Trophoblast cell (in vitro differentiated cells and primary cell): ENCODE results near the gene STARD6.

Experiments
- DNase-seq, 2 donors: peaks; one replicate each; pipeline ENCODE4 v3.0.0-alpha.2; 2016
- H2AFZ ChIP-seq: 2 replicates; pipeline ENCODE4 v1.6.1; 2013; ENCODE audit warnings: low read length, moderate library complexity, mild to moderate bottlenecking; ENCODE audit not compliant: insufficient read depth, poor library complexity
- H2AK5ac ChIP-seq: 2 replicates; pipeline ENCODE4 v1.6.1; 2013; ENCODE audit warnings: mild to moderate bottlenecking, low read length
- H2BK120ac ChIP-seq: 2 replicates; pipeline ENCODE4 v1.6.1; 2013; ENCODE audit warnings: low read length, mild to moderate bottlenecking, moderate library complexity; ENCODE audit not compliant: insufficient read depth, poor library complexity
- H2BK12ac ChIP-seq: 2 replicates; pipeline ENCODE4 v1.6.1; 2013; ENCODE audit warnings: mild to moderate bottlenecking, low read length, moderate library complexity
- H2BK5ac ChIP-seq: 2 replicates; pipeline ENCODE4 v1.6.1; 2013; ENCODE audit warnings: low read length, low read depth, moderate library complexity, mild to moderate bottlenecking; ENCODE audit not compliant: poor library complexity
- H3K14ac ChIP-seq: 2 replicates; pipeline ENCODE4 v1.6.1; 2013; ENCODE audit warnings: mild to moderate bottlenecking, low read length
- H3K18ac ChIP-seq: 2 replicates; pipeline ENCODE4 v1.6.1; 2013; ENCODE audit warnings: mild to moderate bottlenecking, low read length
- H3K23ac ChIP-seq: 2 replicates; pipeline ENCODE4 v1.6.1; 2013; ENCODE audit warnings: low read length
- H3K27ac ChIP-seq: 2 replicates; pipeline ENCODE4 v1.5.1; 2013; ENCODE audit warnings: low read depth, mild to moderate bottlenecking, inconsistent platforms, low read length, moderate library complexity
- H3K27me3 ChIP-seq: 2 replicates; pipeline ENCODE4 v1.6.1; 2013; ENCODE audit warnings: inconsistent platforms, mild to moderate bottlenecking, low read length, moderate library complexity; ENCODE audit not compliant: insufficient read depth
- H3K36me3 ChIP-seq, 2 experiments: 1 replicate in 1 of 2; 2 replicates in 1 of 2; pipeline ENCODE4 v1.6.1; 2013; ENCODE audit warnings: low read length in 2 of 2, mild to moderate bottlenecking in 2 of 2, moderate library complexity in 1 of 2; ENCODE audit not compliant: insufficient read depth in 2 of 2, control insufficient read depth in 1 of 2
- H3K4ac ChIP-seq: 2 replicates; pipeline ENCODE4 v1.6.1; 2013; ENCODE audit warnings: low read depth, mild to moderate bottlenecking, low read length, moderate library complexity
- H3K4me1 ChIP-seq, 2 experiments: 1 replicate in 1 of 2; 2 replicates in 1 of 2; pipeline ENCODE4 v1.6.1; 2013; ENCODE audit warnings: low read length in 2 of 2, mild to moderate bottlenecking in 2 of 2, moderate library complexity in 1 of 2; ENCODE audit not compliant: insufficient read depth in 2 of 2, control insufficient read depth in 1 of 2
- H3K4me2 ChIP-seq: 2 replicates; pipeline ENCODE4 v1.6.1; 2013; ENCODE audit warnings: inconsistent platforms, mild to moderate bottlenecking, low read length, moderate library complexity
- H3K4me3 ChIP-seq: 2 replicates; pipeline ENCODE4 v1.5.1; 2013; ENCODE audit warnings: mild to moderate bottlenecking, low read depth, low read length, inconsistent platforms
- H3K79me1 ChIP-seq: one replicate; pipeline ENCODE4 v1.6.1; 2013; ENCODE audit warnings: low read length
- H3K79me2 ChIP-seq: 2 replicates; pipeline ENCODE4 v1.6.1; 2013; ENCODE audit warnings: low read length, mild to moderate bottlenecking; ENCODE audit not compliant: control insufficient read depth, insufficient read depth, poor library complexity
- H3K9ac ChIP-seq: 2 replicates; pipeline ENCODE4 v1.6.1; 2013; ENCODE audit warnings: mild to moderate bottlenecking, low read length
- H3K9me3 ChIP-seq: 2 replicates; pipeline ENCODE4 v1.6.1; 2013; ENCODE audit warnings: low read depth, mild to moderate bottlenecking, control low read depth, inconsistent platforms, low read length; ENCODE audit not compliant: insufficient read depth
- H4K12ac ChIP-seq: 2 replicates; pipeline ENCODE4 v1.6.1; 2013; ENCODE audit warnings: low read depth, mild to moderate bottlenecking, low read length, moderate library complexity
- H4K8ac ChIP-seq: 2 replicates; pipeline ENCODE4 v1.6.1; 2013; ENCODE audit warnings: low read depth, mild to moderate bottlenecking, low read length, moderate library complexity
- H4K91ac ChIP-seq: one replicate; pipeline ENCODE4 v1.6.1; 2013; ENCODE audit warnings: low read depth, mild to moderate bottlenecking, low read length, moderate library complexity
- WGBS: extraction: QIAGEN DNeasy Blood & Tissue Kit; methylation state at CpG from one replicate; pipeline ENCODE4 v1.1.7; 2013; ENCODE audit warnings: missing lambda C conversion rate; ENCODE audit not compliant: insufficient read length, insufficient coverage; ENCODE audit errors: extremely low coverage; 5-methylcytosine and 5-hydroxymethylcytosine counted together

STARD6 gene

DNA sequence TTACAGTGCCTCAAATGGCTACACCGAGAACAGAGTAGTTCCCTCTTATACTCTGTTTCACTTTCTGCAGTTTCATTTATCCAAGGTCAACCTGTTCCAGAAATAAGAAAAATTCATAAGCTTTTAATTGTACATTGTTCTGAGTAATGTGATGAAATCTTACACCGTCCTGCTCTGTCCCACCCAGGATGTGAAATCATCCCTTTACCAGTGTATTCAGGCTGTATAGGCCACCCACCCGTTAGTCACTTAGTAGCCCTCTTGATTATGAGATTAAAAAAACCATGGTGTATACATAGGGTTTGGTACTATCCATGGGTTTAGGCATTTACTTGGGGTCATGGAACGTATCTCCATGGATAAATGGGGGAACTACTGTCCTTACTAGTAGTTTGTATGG, 29.8 kb downstream of the STARD6 start:
- no peak overlapping the region for H3K18ac ChIP-seq
- no peaks in the 10 kb centered on the region for H3K4me1 ChIP-seq
- H4K8ac ChIP-seq = no peak overlapping the region
- no peak overlapping the region for H2AK5ac ChIP-seq
- no peak overlapping the region for H2AFZ ChIP-seq
- no peak overlapping the region for H2BK12ac ChIP-seq
- DNase-seq = no peak
- no peaks in the 10 kb centered on the region for H3K36me3 ChIP-seq
- no CpG with 5 or more reads among the region's 4 CpGs for WGBS
- H4K12ac ChIP-seq = no peak overlapping the region
- H3K14ac ChIP-seq = no peak overlapping the region
- no peak overlapping the region for H3K9ac ChIP-seq
- no peaks in the 10 kb centered on the region for H3K27me3 ChIP-seq
- no peaks in the 10 kb centered on the region for H3K79me2 ChIP-seq
- no peak overlapping the region for H2BK5ac ChIP-seq
- H3K27ac ChIP-seq = no peak overlapping the region
- no peak overlapping the region for H4K91ac ChIP-seq
- H2BK120ac ChIP-seq = no peak overlapping the region
- no peak overlapping the region for H3K4me2 ChIP-seq
- peaks cover 3% of the 10 kb centered on the region for H3K9me3 ChIP-seq
- H3K23ac ChIP-seq = no peak overlapping the region
- no peaks in the 10 kb centered on the region for H3K79me1 ChIP-seq
- H3K4ac ChIP-seq = no peak overlapping the region
- no peak overlapping the region for H3K4me3 ChIP-seq

GRCh38 chr18:54323970-54324369, 33.7 kb downstream of the STARD6 start:
- Histone ChIP-seq H3K14ac (no peak overlapping the region), H3K4me2 (no peak overlapping the region), H3K4me3 (no peak overlapping the region), H4K91ac (no peak overlapping the region), H3K79me2 (no peaks in the 10 kb centered on the region), H2BK12ac (no peak overlapping the region), H3K79me1 (no peaks in the 10 kb centered on the region), H3K4me1 (no peaks in the 10 kb centered on the region), H3K9me3 (no peaks in the 10 kb centered on the region), H3K27me3 (no peaks in the 10 kb centered on the region), H3K9ac (no peak overlapping the region), H3K18ac (no peak overlapping the region), H3K36me3 (no peaks in the 10 kb centered on the region), H3K23ac (no peak overlapping the region), H4K8ac (no peak overlapping the region), H2BK5ac (no peak overlapping the region), H2BK120ac (no peak overlapping the region), H3K27ac (no peak overlapping the region), H2AK5ac (no peak overlapping the region), H3K4ac (no peak overlapping the region), H4K12ac (no peak overlapping the region), H2AFZ (no peak overlapping the region)
- peak in 1 of 2 donors; percentile 87 for DNase-seq
- WGBS = no CpG with 5 or more reads among the region's 2 CpGs

DNA sequence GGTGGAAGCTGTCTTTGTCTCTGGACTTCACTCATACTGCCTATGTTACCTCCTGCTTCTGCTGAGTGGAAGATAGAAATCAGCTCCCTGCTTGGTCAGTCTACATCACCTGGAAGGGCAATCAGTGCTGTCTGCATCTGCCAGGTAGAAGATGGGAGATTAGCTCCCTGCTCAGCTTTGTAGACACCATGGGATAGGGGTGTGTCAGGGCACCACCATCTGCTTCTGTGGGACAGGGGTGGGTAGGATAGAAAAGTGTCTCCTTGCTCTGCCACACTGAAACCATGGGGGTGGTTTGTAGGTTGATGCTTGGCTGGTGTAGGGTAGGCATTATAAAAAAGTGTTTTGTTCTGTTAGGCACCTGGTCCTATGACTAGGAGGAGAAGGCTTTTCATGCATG, 34.1 kb downstream of the STARD6 start:
- H2BK5ac ChIP-seq = no peak overlapping the region
- no peak overlapping the region for H3K4me3 ChIP-seq
- H3K14ac ChIP-seq = no peak overlapping the region
- H4K8ac ChIP-seq = no peak overlapping the region
- H3K9ac ChIP-seq = no peak overlapping the region
- no peak overlapping the region for H4K12ac ChIP-seq
- H3K27me3 ChIP-seq = no peaks in the 10 kb centered on the region
- H3K18ac ChIP-seq = no peak overlapping the region
- H2AFZ ChIP-seq = no peak overlapping the region
- H2BK120ac ChIP-seq = no peak overlapping the region
- H3K27ac ChIP-seq = no peak overlapping the region
- DNase-seq = peak; percentile 67 to 83
- no peaks in the 10 kb centered on the region for H3K9me3 ChIP-seq
- no peak overlapping the region for H2AK5ac ChIP-seq
- no peak overlapping the region for H2BK12ac ChIP-seq
- H3K4me1 ChIP-seq = no peaks in the 10 kb centered on the region
- H4K91ac ChIP-seq = no peak overlapping the region
- no peaks in the 10 kb centered on the region for H3K79me1 ChIP-seq
- H3K79me2 ChIP-seq = no peaks in the 10 kb centered on the region
- no peak overlapping the region for H3K4ac ChIP-seq
- no peak overlapping the region for H3K23ac ChIP-seq
- no peak overlapping the region for H3K4me2 ChIP-seq
- no peaks in the 10 kb centered on the region for H3K36me3 ChIP-seq

- H2BK12ac ChIP-seq = no peak overlapping the region
- no peak overlapping the region for H3K14ac ChIP-seq
Observed at GRCh38 chr18:54316071-54316820, 41.4 kb downstream of the STARD6 start.

More at GRCh38 chr18:54316071-54316820, 41.4 kb downstream of the STARD6 start:
- H2BK120ac ChIP-seq = no peak overlapping the region
- H4K12ac ChIP-seq = no peak overlapping the region
- H3K4ac ChIP-seq = no peak overlapping the region
- H3K27ac ChIP-seq = no peak overlapping the region
- H3K79me2 ChIP-seq = no peaks in the 10 kb centered on the region
- H3K4me2 ChIP-seq = no peak overlapping the region
- H2AK5ac ChIP-seq = no peak overlapping the region
- H3K18ac ChIP-seq = no peak overlapping the region
- H4K8ac ChIP-seq = no peak overlapping the region
- no peaks in the 10 kb centered on the region for H3K36me3 ChIP-seq
- H3K23ac ChIP-seq = no peak overlapping the region
- H3K27me3 ChIP-seq = no peaks in the 10 kb centered on the region
- H2AFZ ChIP-seq = no peak overlapping the region
- DNase-seq = no peak
- no peak overlapping the region for H4K91ac ChIP-seq
- no peaks in the 10 kb centered on the region for H3K79me1 ChIP-seq
- no peaks in the 10 kb centered on the region for H3K9me3 ChIP-seq
- no peak overlapping the region for H3K4me3 ChIP-seq
- H3K4me1 ChIP-seq = no peaks in the 10 kb centered on the region
- no peak overlapping the region for H3K9ac ChIP-seq
- H2BK5ac ChIP-seq = no peak overlapping the region
